ENCODE measurements around the gene MAPK8IP3. TPM values are rescaled to one million over a fixed set of nuclear protein-coding genes. Genes with fewer than 3 reads are reported as not detected.

The MAPK8IP3 gene
- total RNA-seq, 1 donor from 2014 or later, result 63.0 TPM

DNA sequence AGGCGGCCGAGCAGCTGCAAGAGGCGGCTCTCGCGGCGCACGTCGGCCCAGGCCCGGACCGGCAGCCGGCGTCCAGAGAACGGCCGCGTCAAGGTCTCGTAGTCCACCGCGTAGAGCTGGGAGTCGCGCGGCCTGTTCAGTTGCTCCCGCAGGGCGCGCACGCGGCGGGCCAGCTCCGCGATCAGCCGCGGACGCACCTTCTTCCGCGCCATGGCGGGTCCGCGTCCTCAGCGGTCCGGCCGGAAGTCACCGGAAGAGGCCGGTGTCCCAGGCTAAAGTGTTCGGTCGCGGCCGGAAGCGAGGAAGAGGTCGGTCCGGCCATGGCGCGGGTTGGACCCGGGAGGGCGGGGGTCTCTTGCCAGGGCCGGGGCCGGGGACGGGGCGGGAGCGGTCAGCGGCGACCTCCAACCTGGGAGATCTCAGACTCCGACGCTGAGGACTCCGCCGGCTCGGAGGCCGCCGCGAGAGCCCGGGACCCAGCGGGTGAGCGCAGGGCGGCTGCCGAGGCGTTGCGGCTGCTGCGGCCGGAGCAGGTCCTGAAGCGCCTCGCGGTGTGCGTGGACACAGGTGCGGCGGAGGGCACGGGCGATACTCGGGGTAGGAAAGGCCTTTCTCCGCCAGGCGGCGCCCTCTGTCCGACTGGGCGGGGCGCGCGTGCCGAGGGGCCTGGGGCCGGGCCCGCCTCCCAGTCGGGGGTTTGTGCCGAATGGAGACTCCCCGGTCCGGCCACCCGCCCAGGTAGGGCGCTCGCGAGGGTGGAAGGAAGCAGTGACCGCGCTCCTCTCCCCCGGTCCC, 67.1 kb downstream of the MAPK8IP3 start, which contains the start of gene MRPS34:
TSS of gene MRPS34 (minus strand) at position 227 of the 795 bp plus-strand sequence. CDS start at position 212, 15 bp downstream.
- H3K4me1 ChIP-seq, result peaks cover 37% of the 10 kb centered on the region
- ATAC-seq (peak; percentile 85 to 86), DNase-seq (peak; percentile 88)
- TF ChIP-seq, protein P1, sequence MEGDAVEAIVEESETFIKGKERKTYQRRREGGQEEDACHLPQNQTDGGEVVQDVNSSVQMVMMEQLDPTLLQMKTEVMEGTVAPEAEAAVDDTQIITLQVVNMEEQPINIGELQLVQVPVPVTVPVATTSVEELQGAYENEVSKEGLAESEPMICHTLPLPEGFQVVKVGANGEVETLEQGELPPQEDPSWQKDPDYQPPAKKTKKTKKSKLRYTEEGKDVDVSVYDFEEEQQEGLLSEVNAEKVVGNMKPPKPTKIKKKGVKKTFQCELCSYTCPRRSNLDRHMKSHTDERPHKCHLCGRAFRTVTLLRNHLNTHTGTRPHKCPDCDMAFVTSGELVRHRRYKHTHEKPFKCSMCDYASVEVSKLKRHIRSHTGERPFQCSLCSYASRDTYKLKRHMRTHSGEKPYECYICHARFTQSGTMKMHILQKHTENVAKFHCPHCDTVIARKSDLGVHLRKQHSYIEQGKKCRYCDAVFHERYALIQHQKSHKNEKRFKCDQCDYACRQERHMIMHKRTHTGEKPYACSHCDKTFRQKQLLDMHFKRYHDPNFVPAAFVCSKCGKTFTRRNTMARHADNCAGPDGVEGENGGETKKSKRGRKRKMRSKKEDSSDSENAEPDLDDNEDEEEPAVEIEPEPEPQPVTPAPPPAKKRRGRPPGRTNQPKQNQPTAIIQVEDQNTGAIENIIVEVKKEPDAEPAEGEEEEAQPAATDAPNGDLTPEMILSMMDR (IDR thresholded peaks at IDR 0.05), result peak; percentile 79
- no peaks in the 10 kb centered on the region for H3K9me3 ChIP-seq
- no peaks in the 10 kb centered on the region for H3K27me3 ChIP-seq (ENCODE audit: low read depth)
- peak within 1 kb of the TSS; percentile 94 for H3K27ac ChIP-seq
- intact Hi-C loops (cut with DNase I), result no loop called here
- peaks cover 50% of the 10 kb centered on the region for H3K36me3 ChIP-seq
- peak within 1 kb of the TSS; percentile 98 for H3K4me3 ChIP-seq

DNA sequence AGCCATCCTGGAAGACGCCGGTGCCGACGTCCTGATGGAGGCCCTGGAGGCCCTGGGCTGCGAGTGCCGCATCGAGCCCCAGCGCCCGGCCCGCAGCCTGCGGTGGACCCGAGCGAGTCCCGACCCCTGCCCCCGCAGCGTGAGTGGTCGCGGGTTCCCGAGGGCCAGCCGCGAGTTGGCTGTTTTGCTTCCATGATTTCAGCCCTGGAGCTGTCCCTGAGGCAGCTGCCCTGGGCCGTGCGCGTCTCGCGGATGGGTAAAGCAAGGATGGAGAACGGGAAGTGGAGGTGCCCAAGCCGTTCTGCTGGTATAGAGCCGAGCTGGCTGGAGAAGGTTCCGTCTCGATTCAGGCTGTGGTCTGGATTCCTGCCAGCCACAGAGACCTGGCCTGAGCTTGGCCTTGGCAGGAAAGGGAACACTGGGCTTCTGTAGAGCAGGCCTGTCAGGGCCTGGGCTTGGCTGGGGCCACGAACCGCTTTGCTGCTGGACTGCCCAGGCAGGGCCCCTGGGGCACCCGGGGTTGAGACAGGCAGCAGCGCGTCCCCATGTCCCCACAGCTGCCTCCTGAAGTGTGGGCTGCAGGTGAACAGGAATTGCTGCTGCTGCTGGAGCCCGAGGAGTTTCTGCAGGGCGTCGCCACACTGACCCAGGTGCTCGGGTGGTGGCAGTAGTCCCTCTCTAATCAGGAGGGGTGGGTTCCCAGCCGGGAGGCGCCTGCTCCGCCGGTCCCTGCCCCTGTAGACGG, 67.9 kb downstream of the MAPK8IP3 start:
- DNase-seq (no peak), ATAC-seq (peak; percentile 1 to 15)
- intact Hi-C loops (cut with DNase I), result no loop called here

DNA sequence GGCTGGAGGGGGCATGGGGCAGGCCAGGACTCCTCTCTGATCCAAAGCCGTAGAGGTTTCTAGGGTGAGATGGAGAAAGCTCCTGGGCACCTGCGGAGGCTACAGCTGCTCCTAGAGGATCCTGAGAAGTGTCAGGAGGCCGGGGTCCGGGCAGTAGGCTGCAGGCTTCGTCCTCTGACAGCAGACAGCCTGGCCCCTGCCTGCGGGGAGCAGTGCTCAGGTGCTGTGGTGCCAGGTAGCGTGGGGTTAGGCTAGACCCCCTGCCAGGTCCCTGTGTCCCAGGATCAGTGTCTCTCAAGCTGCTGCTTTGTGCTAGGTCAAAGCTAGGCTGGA, 68.4 kb downstream of the MAPK8IP3 start:
- peaks cover 37% of the 10 kb centered on the region for H3K4me1 ChIP-seq
- no peak for DNase-seq
- peaks cover 48% of the 10 kb centered on the region for H3K36me3 ChIP-seq
- no peaks in the 10 kb centered on the region for H3K9me3 ChIP-seq
- H3K27me3 ChIP-seq (ENCODE audit: low read depth), result no peaks in the 10 kb centered on the region
- intact Hi-C loops (cut with DNase I), result no loop called here
- peak overlapping the region; percentile 98 for H3K4me3 ChIP-seq
- peak overlapping the region; percentile 94 for H3K27ac ChIP-seq
- ATAC-seq, result no peak
- TF ChIP-seq, protein P1 (IDR thresholded peaks at IDR 0.05), result no peak

More for the DNA sequence above, 67.9 kb downstream of the MAPK8IP3 start:
- TF ChIP-seq, protein P1 (IDR thresholded peaks at IDR 0.05), result no peak
- peak overlapping the region; percentile 94 for H3K27ac ChIP-seq
- peak overlapping the region; percentile 98 for H3K4me3 ChIP-seq
- peaks cover 50% of the 10 kb centered on the region for H3K36me3 ChIP-seq
- peaks cover 37% of the 10 kb centered on the region for H3K4me1 ChIP-seq
- H3K9me3 ChIP-seq, result no peaks in the 10 kb centered on the region
- no peaks in the 10 kb centered on the region for H3K27me3 ChIP-seq (ENCODE audit: low read depth)

DNA sequence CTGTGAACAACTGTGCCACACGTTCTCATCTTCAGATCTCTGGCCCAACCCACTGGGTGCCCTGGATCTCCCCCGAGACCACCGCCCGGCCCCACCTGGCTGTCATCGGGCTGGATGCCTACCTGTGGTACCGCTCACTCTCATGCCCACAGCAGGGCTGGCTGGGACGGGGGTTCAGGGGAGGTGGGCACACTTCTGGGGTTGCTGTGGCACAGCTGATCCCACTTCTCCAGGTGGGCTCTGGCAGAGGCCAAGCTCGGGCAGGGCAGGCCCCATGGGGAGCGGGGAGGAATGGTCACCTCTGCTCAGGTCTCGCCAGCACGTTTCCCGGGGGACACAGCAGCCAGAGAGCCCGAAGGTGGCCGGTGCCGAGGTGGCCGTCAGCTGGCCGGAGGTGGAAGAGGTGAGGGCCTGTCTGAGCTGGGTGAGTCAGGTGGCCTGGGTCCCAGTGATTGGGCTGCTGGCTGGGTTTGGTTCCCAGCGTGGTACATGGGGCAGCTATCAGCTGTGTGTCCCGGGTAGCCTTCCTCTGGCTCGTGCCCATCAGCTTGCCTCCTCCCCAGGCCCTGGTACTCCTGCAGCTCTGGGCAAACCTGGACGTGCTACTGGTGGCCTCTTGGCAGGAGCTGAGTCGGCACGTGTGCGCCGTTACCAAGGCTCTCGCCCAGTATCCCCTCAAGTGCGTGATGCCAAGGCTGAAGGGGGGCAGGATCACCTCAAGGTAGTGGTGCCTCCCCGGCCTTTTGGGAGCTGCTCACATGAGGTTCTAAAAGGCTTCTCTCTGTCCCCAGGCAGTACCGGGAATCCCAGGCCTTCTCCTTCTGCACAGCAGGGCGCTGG, 69.2 kb downstream of the MAPK8IP3 start:
- Histone ChIP-seq H3K36me3 (peaks cover 47% of the 10 kb centered on the region), H3K9me3 (no peaks in the 10 kb centered on the region), H3K4me3 (peak overlapping the region; percentile 98), H3K27me3 (ENCODE audit: low read depth) (no peaks in the 10 kb centered on the region), H3K27ac (no peak overlapping the region), H3K4me1 (peaks cover 35% of the 10 kb centered on the region)
- no peak for ATAC-seq
- TF ChIP-seq, protein P1 (IDR thresholded peaks at IDR 0.05), result no peak
- no peak for DNase-seq
- intact Hi-C loops (cut with DNase I), result no loop called here

All from lower lobe of right lung (tissue), 2 donors.